PC-9 (cell line): ENCODE measurements around the gene FBXO36. TPM values are rescaled to one million over a fixed set of nuclear protein-coding genes. Genes with fewer than 3 reads are reported as not detected.
A peak's percentile ranks its signal among the peaks of the same experiment; 100 is the strongest.

Experiments
- BruUV-seq: library from RNA; stranded (reverse); fragments of 400-500 nt; replicated peaks from 2 replicates; lab custom pipeline; 2021; lab: Mats Ljungman, UMichigan
- CTCF ChIA-PET: fragments of 300-600 bp; sonication (Branson Sonifier 250); formaldehyde crosslinking; loops from one replicate; lab custom pipeline; 2022; ENCODE audit warnings: antibody characterized with exemption; lab: Charles Lee
- POLR2A ChIA-PET: fragments of 300-600 bp; sonication (Branson Sonifier 250); formaldehyde crosslinking; loops from one replicate; lab custom pipeline; 2022; ENCODE audit warnings: antibody characterized with exemption; ENCODE audit not compliant: unreplicated experiment; lab: Charles Lee
- DNase-seq, 2 experiments: peaks; one replicate each; pipeline versions ENCODE4 v3.0.0 to v3.0.0-alpha.2; 2015 to 2022; ENCODE audit warnings: mixed read lengths in 1 of 2
- H2AFZ ChIP-seq: fragments of 200-600 bp; sonication (generic); 2 replicates; pipeline ENCODE4 v1.8.1; 2017; ENCODE audit warnings: antibody characterized with exemption
- H3F3A ChIP-seq: fragments of 200-600 bp; sonication (generic); 2 replicates; pipeline ENCODE4 v1.8.1; 2017; ENCODE audit warnings: antibody characterized with exemption, mild to moderate bottlenecking, low read depth; ENCODE audit not compliant: insufficient read depth
- H3K27ac ChIP-seq: fragments of 200-600 bp; sonication (generic); 2 replicates; pipeline ENCODE4 v1.6.1; 2016; ENCODE audit warnings: mixed run types
- H3K27me3 ChIP-seq: fragments of 200-600 bp; sonication (generic); 2 replicates; pipeline ENCODE4 v1.6.1; 2016; ENCODE audit warnings: low read depth, mixed run types; ENCODE audit not compliant: insufficient read depth
- H3K36me3 ChIP-seq: fragments of 200-600 bp; sonication (generic); 2 replicates; pipeline ENCODE4 v1.6.1; 2016; ENCODE audit warnings: low read depth, mixed run types
- H3K4me1 ChIP-seq: fragments of 200-600 bp; sonication (generic); replicated peaks from 2 replicates; pipeline ENCODE4 v1.6.1; 2016; ENCODE audit warnings: mixed run types; ENCODE audit not compliant: insufficient read depth
- H3K4me2 ChIP-seq: fragments of 200-600 bp; sonication (generic); 2 replicates; pipeline ENCODE4 v1.6.1; 2017; ENCODE audit warnings: mixed run types
- H3K4me3 ChIP-seq: fragments of 200-600 bp; sonication (generic); 2 replicates; pipeline ENCODE4 v1.6.1; 2016; ENCODE audit warnings: mixed run types
- H3K79me2 ChIP-seq: fragments of 200-600 bp; sonication (generic); 2 replicates; pipeline ENCODE4 v1.6.1; 2017; ENCODE audit warnings: low read depth, mixed run types
- H3K9me2 ChIP-seq: fragments of 200-600 bp; sonication (generic); 2 replicates; pipeline ENCODE4 v1.8.1; 2017; ENCODE audit warnings: mild to moderate bottlenecking; ENCODE audit not compliant: insufficient read depth
- H3K9me3 ChIP-seq: fragments of 200-600 bp; sonication (generic); 2 replicates; pipeline ENCODE4 v1.8.1; 2016; ENCODE audit warnings: low read depth; ENCODE audit not compliant: insufficient read depth
- H4K20me1 ChIP-seq: fragments of 200-600 bp; sonication (generic); 2 replicates; pipeline ENCODE4 v1.8.1; 2017; ENCODE audit not compliant: insufficient read depth
- EZH2 ChIP-seq: fragments of 200-600 bp; sonication (generic); IDR thresholded peaks from 2 replicates; pipeline ENCODE4 v1.8.0; 2017; ENCODE audit warnings: antibody characterized with exemption, low read depth
- intact Hi-C: fragments of 100-400 bp; cut with micrococcal nuclease; formaldehyde crosslinking; loops from one replicate; pipeline ENCODE4 v1.10.0; 2022; ENCODE audit not compliant: unreplicated experiment
- total RNA-seq: library from RNA; stranded (reverse); gene quantifications from 2 replicates; pipeline ENCODE4 v1.2.3, GENCODE V29; 2021
- TF ChIP-seq, protein P1 (sequence below): fragments of 200-600 bp; sonication (generic); conservative IDR thresholded peaks from 2 replicates; pipeline ENCODE4 v1.6.1; 2017; ENCODE audit warnings: mixed run types, antibody characterized with exemption, mild to moderate bottlenecking, moderate library complexity

The FBXO36 gene
- total RNA-seq, 1 experiment from 2014 or later, result 3.9 TPM

DNA sequence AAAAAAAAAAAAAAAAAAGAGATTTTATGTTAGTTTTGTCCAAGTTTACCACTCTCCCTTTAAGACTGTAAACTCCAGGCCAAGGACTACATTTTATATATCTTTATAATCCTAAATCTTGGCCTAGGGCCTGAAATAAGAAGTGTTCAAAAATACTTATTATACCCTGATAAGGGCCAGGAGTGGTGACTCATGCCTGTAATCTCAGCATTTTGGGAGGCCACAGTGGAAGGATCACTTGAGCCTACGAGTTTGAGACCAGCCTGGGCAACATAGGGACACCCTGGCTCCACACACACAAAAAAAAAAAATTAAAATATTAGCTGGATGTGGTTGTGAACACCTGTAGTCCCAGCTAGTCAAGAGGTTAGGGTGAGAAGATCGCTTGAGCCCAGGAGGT is 13.2 kb upstream of the FBXO36 start:
- no peaks in the 10 kb centered on the region for H3K27me3 ChIP-seq
- ChIA-PET CTCF (no interaction called here), POLR2A (interaction anchor here (0.7 kb wide), 1 partner anchor 115 kb away, joined by 3 read pairs; no protein-coding TSS in a partner anchor)
- H3K36me3 ChIP-seq, result peaks cover 10% of the 10 kb centered on the region; the same call in 1 of the 2 replicates
- no peak for TF ChIP-seq EZH2
- TF ChIP-seq, protein P1, sequence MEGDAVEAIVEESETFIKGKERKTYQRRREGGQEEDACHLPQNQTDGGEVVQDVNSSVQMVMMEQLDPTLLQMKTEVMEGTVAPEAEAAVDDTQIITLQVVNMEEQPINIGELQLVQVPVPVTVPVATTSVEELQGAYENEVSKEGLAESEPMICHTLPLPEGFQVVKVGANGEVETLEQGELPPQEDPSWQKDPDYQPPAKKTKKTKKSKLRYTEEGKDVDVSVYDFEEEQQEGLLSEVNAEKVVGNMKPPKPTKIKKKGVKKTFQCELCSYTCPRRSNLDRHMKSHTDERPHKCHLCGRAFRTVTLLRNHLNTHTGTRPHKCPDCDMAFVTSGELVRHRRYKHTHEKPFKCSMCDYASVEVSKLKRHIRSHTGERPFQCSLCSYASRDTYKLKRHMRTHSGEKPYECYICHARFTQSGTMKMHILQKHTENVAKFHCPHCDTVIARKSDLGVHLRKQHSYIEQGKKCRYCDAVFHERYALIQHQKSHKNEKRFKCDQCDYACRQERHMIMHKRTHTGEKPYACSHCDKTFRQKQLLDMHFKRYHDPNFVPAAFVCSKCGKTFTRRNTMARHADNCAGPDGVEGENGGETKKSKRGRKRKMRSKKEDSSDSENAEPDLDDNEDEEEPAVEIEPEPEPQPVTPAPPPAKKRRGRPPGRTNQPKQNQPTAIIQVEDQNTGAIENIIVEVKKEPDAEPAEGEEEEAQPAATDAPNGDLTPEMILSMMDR, result no peak
- no peak overlapping the region for H3K4me3 ChIP-seq
- H3K4me2 ChIP-seq, result no peak overlapping the region
- BruUV-seq, result no TSS peak
- intact Hi-C loops, result no loop called here
- H3K4me1 ChIP-seq, result no peaks in the 10 kb centered on the region
- H3K9me3 ChIP-seq, result no peaks in the 10 kb centered on the region
- peaks cover 93% of the 10 kb centered on the region for H3K79me2 ChIP-seq
- peaks cover 83% of the 10 kb centered on the region for H4K20me1 ChIP-seq
- no peaks in the 10 kb centered on the region for H3F3A ChIP-seq
- H3K27ac ChIP-seq, result no peak overlapping the region
- H2AFZ ChIP-seq, result no peak overlapping the region
- no peak for DNase-seq
- no peaks in the 10 kb centered on the region for H3K9me2 ChIP-seq

DNA sequence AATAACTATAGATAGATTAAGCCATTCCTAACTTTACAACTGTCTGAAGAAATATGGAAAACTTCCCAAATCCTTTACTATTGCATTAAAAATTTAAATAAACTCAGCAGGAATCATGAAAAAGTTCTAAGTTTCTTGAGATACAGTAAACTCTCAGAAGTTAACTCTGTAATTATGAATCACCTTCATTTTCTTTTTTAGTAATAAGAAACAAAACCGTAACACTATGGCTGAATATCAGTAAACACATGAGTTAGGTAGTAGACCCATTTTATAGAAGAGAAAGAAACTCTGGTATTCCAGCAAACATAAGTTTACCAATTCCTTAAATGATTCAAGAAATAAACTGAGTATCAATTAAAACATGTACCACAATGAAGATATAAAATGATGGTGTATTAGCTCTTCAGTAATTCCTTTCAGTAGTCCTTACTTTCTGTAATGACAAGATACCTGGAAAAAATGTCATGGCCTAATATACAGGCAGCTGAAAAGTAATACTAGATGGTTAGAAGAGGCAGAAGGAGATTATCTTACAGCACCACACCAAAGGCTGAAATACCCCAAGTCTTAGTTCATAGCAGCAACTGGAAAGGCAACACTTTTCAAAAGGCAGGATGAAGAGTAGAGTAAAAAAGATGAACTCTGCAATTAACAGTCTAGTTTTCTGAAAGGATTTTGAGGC is 12.0 kb upstream of the FBXO36 start:
- CTCF ChIA-PET, result no interaction called here

DNA sequence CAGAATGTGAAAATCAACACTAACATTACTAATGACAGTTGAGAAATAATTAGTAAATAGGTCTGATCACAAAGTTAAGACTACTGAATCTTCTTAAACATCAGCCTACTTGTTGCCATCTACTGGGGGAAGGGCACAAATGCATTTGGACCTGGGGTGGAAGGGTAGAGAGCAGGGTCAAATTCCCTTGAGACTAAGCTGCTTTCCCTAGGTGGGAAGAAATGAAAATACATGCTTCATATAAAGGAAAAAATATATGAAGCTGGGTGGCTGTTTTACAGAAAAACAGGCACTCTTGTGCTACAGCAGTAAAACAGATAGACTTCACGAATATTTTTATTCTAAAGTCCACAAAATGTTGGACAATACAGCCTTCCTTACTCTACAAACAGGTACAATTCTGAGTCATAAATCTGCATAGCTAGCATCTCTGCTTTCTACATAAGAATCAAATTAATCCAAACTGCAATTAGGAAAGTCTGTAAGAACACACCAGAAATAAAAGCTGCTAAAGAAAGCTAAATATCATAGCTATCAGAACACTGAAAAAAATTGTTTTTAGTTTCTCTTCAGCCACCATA is 11.4 kb upstream of the FBXO36 start:
- H3K4me1 ChIP-seq, result no peaks in the 10 kb centered on the region
- no TSS peak for BruUV-seq
- H3K36me3 ChIP-seq, result peaks cover 10% of the 10 kb centered on the region; the same call in 1 of the 2 replicates
- H3K79me2 ChIP-seq, result peaks cover 94% of the 10 kb centered on the region
- H3K27me3 ChIP-seq, result no peaks in the 10 kb centered on the region
- ChIA-PET POLR2A (no interaction called here), CTCF (no interaction called here)
- H3K27ac ChIP-seq, result peak overlapping the region; percentile 28; the same call in 1 of the 2 replicates
- intact Hi-C loops, result no loop called here
- H2AFZ ChIP-seq, result no peak overlapping the region
- no peak for DNase-seq
- no peaks in the 10 kb centered on the region for H3K9me2 ChIP-seq
- H3K9me3 ChIP-seq, result no peaks in the 10 kb centered on the region
- H3F3A ChIP-seq, result no peaks in the 10 kb centered on the region
- peaks cover 86% of the 10 kb centered on the region for H4K20me1 ChIP-seq
- no peak overlapping the region for H3K4me2 ChIP-seq
- TF ChIP-seq, protein P1, result no peak; the same call in 1 of the 2 replicates
- TF ChIP-seq EZH2, result no peak
- no peak overlapping the region for H3K4me3 ChIP-seq

More for the DNA sequence above, 12.0 kb upstream of the FBXO36 start:
- BruUV-seq, result no TSS peak
- intact Hi-C loops, result no loop called here
- Histone ChIP-seq H3K27ac (no peak overlapping the region), H3K4me3 (no peak overlapping the region), H3K9me2 (no peaks in the 10 kb centered on the region), H3F3A (no peaks in the 10 kb centered on the region), H3K4me2 (no peak overlapping the region), H3K9me3 (no peaks in the 10 kb centered on the region), H2AFZ (no peak overlapping the region), H3K36me3 (peaks cover 10% of the 10 kb centered on the region; the same call in 1 of the 2 replicates), H4K20me1 (peaks cover 85% of the 10 kb centered on the region), H3K79me2 (peaks cover 94% of the 10 kb centered on the region), H3K4me1 (no peaks in the 10 kb centered on the region), H3K27me3 (no peaks in the 10 kb centered on the region)
- TF ChIP-seq, protein P1, result no peak
- no peak for TF ChIP-seq EZH2
- POLR2A ChIA-PET, result no interaction called here
- no peak for DNase-seq
